Stomach (tissue), 4 donors: ENCODE results near the gene ITSN2.

Experiments
- CTCF ChIP-seq, 7 experiments: fragments of 450-650 bp in 4 of 7; fragments of 200-600 bp in 3 of 7; sonication (generic) in 3 of 7; IDR thresholded peaks; one replicate each; pipeline ENCODE4 v1.5.1; 2016 to 2019; ENCODE audit warnings: antibody characterized with exemption in 7 of 7, control low read depth in 2 of 7, mild to moderate bottlenecking in 1 of 7
- POLR2A ChIP-seq, 4 donors: fragments of 450-650 bp; IDR thresholded peaks; one replicate each; pipeline ENCODE4 v1.6.1; 2016; ENCODE audit warnings: antibody characterized with exemption in 4 of 4, control low read depth in 2 of 4, mild to moderate bottlenecking in 1 of 4, moderate library complexity in 1 of 4

- TF ChIP-seq CTCF (IDR thresholded peaks at IDR 0.05), result no peak
- no peak for TF ChIP-seq POLR2A (IDR thresholded peaks at IDR 0.05)
Measured at GRCh38 chr2:24208490-24208889, 151.8 kb downstream of the ITSN2 start.
